NK-92 (cell line): ENCODE results near the gene PLEKHG4.
A peak's percentile ranks its signal among the peaks of the same experiment; 100 is the strongest.

ENCODE experiments used
- DNase-seq: peaks from one replicate; lab custom pipeline; 2025; ENCODE audit not compliant: unreplicated experiment; lab: John Stamatoyannopoulos, UW

The PLEKHG4 gene

DNA sequence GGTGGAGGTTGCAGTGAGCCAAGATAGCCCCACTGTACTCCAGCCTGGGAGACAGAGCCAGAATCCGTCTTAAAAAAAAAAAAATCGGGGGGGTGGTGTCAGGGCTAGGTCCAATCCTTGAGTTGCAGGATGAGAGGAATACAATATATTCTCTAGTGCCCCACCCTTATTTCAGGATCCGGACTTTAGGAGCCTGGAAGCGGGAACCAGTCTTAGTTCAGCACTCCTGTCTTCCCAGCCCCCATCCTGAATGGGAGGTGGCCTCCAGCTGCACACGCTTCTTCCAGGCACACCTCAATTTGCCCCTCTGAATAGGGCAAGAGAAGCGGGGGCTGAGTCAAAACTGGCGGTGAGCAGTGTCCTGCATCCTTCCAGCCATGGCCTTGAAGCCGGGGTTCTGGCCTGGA lies 33.7 kb upstream of the PLEKHG4 start:
- DNase-seq = no peak

- DNase-seq = no peak
These were observed 33.1 kb upstream of the PLEKHG4 start for GRCh38 chr16:67246081-67246755.

DNA sequence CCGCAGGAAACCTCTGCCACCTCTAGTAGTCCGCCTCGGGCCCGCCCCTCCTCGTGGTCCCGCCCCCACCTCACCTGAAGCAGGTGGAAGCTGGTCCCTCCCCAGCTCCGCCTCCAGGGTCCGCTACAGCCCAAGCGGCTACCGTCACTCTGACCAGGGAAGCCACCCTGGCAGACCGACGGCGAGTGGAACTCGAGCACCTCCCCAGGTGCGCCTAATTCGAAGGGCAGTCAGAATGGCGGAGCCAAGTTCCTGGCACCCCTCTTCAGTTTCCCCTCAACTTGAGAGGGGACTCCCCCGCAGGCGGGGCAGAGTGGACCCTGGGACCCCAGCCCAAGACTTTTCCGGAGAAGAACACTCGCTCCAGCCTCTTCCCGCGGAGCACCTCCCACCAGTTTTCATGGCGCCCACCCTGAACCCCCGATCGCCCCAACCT lies 32.6 kb upstream of the PLEKHG4 start:
- DNase-seq = no peak

DNA sequence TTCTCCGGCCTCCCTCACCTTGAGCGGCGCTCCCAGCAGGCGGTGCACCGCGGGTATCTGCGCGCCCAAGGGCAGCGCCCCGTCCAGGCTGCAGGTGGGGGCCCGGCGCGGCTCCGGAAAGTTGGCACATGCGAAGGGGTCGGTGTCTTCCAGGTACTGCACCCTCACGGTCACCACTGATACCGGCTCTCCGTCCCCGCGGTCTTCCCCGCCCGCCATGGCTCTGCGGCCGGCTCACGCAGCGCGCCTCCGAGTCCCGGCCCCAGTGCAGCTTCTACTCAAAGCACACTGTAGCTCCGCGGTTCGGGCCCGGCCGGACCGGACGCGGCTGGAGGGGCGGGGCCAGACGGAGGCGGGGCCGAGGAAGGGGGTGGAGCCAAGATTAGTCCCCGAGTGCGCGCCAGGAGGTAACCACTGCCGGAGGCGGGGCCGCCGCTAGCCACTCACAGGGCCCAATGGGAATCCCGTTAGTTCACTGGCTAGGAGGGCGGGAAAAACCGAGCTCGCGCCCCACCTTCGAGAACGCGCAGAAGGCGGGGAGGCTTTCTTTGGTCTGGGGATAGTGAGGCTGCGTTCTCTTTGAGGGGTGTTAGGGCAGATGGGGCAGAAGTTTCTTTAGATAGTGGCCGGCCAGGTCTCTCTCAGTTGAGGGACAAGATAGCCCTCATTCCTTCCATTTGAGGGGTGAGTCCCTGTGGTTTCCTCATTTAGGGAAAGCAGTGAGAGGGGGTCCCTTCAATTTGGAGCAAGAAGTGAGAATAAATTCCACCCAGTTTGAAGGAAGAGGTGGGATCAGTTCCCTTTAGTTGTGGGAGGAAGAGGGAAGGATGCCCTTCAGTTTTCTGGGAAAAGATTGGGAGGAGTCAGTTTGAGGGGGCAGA lies 31.9 kb upstream of the PLEKHG4 start, which contains the start of gene FHOD1:
TSS of gene FHOD1 (minus strand) at position 290 of the 881 bp plus-strand sequence. CDS start at position 219, 71 bp downstream.
- DNase-seq = peak; percentile 60

DNA sequence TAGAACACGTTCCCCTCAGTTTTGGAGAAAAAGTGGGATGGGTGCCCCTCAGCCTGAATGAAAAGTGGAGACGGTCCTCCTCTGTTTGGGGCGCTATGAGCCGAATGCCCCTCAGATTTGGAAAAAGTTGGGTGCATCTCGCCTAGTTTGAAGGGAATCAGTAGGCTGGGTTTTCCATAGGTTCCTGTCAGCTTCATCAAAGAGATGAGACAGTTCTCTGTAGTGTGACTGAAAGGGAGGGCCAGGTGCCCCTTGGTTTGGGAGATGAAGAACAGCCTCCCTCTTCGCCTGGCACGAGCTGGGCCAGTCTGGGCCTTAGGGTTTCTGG lies 31.3 kb upstream of the PLEKHG4 start:
- no peak for DNase-seq

GRCh38 chr16:67248401-67249177 lies 30.7 kb upstream of the PLEKHG4 start, which contains the start of gene SLC9A5:
SLC9A5 (plus strand) TSS chr16:67248979; CDS start chr16:67249015, 36 bp downstream.
- no peak for DNase-seq

DNA sequence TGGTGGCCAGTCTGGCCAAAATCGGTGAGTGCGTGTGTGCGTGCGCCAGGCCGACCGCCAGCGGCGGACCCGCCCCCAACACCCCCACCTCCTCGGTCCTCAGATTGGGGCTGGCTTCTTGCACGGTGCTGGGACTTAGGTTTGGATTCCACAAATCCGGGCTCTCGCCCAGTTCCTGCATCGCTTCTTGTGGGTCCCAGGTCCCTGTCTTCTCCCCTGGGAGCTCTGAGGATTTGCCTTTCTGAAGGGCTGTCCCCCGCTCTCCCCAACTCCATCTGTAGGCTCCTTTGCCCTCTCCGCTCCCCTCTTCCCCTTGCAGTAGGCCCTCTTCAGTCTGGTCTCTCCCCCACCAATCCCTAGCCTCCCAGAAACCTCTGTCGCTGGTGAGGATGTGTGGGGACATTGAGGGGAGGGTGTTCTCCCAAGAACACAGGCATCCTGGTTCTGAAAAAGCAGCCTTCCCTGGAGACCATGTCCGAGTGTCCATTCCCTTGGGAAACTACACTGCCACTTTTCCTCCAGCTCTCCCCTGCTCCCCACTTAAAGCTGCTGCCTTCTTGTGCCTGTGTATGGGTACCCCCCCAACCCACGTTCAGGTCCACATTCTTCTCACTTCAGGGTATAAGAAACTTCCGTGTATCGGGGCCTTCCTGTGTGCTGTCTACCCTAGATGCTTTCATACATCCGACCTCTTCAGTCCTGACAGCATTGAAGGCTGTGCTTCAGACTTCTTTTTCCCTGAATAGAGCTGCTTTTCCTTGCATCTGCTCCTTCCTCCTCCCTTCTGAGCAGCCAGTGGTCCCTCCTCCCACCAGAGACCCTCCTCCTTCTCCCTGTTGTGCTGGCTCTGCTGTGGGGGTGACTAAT lies 29.9 kb upstream of the PLEKHG4 start:
- no peak for DNase-seq

GRCh38 chr16:67250045-67250327 lies 29.3 kb upstream of the PLEKHG4 start:
- DNase-seq = no peak

DNA sequence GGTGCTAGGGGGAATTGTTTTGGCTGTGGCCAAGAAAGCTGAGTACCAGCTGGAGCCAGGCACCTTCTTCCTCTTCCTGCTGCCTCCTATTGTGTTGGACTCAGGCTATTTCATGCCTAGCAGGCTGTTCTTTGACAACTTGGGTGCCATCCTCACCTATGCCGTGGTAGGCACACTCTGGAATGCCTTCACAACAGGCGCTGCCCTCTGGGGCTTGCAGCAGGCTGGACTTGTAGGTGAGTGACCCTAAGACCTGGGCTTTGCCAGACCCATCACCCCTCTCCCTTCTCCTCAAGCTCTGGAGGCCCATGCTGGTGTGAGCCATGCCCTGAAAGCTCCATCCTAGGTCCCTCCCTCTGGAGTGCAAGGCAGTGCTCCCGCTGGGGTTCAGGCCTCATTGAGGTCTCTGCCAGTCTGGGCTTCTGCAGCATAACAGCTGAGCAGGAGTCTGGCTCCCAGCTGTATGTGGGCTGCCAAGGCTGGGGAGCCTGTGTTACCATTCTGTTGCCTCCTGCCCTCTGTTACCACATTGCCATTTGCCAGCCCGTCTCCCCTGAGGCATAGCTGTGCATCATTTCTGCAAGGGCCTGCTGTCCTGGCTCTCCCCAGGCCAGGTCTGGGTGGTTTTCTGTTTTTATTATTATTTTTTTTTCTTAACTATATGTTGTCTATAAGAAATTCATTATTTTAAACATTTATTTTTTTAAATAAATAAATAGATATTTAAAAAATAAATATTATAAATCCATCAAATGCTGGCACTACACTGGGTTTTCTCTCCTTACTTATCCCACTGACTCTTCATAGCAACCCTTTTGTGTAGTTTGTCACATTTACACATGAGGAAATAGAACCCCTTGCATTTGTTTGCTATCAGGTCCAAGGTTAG lies 26.5 kb upstream of the PLEKHG4 start:
- DNase-seq = no peak

DNA sequence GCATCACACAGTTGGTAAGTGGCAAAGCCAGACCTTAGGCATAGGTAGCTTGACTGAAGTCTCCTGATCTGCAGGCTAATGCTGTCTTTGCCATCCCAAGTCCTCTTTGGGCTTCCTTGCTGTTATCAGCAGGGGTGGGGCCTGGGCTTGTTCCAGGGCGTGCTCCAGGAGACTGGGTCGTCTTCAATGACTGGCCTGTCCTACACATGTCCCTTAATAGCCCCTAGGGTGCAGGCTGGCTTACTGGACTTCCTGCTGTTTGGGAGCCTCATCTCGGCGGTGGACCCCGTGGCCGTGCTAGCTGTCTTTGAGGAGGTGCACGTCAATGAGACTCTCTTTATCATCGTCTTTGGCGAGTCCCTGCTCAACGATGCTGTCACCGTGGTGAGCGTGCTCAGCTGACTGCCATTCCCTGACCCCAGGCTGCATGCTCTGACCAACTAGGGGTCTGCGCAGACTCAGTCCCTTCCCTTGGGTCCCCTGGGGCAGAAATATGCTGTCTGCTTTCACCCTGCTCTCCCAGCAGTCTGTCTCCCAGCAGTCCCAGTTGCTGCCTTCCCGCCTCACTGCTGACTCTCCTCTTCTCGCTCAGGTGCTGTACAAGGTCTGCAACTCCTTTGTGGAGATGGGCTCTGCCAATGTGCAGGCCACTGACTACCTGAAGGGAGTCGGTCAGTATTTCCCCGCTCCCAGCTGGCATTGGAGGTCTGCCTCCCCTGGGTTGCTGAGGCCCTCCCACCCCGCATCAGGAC lies 24.4 kb upstream of the PLEKHG4 start:
- no peak for DNase-seq

DNA sequence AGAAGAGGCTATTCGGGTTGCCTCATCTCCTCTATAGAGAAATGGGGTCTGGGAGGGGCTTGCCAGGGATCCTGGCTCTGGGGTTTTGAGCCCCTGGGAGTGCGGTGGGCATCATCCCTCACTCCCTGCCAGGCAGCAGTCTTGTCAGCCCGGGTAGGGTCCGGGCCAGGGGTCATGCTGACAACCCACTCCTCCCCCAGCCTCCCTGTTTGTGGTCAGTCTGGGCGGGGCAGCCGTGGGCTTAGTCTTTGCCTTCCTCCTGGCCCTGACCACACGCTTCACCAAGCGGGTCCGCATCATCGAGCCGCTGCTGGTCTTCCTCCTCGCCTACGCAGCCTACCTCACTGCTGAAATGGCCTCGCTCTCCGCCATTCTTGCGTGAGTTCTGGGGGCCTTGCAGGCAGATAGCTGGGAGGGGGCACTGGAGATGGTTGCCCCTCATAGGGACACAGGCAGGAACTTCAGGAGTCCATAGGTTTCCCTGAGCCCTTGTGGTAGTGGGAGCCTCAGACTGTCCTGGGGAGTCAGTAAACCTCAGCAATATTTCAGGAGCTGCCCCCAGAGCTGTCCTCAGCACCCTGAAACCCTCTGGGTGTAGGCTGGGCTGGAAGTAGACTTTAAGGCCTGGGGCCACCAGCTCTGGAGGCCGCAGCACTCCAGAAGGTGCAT lies 23.6 kb upstream of the PLEKHG4 start:
- no peak for DNase-seq

- no peak for DNase-seq
These were observed 22.6 kb upstream of the PLEKHG4 start for GRCh38 chr16:67256701-67257230.

DNA sequence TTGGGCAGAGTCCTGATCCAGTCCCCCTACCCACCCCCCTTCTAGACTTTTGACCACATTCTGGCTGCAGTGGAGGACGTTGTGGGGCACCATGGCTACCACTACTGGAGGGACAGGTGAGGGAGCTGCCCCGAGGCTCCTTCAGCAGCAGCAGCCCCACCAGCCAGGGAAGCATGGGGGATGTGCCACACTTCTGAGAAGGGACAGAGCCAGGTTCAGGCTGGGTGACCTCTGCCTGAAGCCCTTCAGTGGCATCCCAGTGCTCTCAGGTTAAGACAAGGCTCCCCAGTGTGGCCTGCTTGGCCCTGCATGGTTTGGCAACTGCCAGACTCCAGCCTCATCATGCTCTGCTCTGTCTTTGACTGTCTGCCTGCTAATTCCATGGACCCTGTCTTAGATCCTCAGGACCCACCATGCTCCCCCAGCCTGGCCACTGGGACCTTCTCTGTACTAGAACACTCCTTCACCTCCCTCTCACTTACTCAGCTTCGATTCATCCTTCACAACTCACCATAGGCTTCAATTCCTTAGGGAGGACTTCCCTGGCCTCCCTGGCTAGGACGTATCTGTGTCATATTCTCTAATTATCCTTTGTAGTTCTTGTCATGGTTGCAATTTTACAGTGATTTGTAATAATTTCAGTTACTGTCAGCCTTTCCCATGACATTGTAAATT lies 21.7 kb upstream of the PLEKHG4 start:
- DNase-seq = no peak

DNA sequence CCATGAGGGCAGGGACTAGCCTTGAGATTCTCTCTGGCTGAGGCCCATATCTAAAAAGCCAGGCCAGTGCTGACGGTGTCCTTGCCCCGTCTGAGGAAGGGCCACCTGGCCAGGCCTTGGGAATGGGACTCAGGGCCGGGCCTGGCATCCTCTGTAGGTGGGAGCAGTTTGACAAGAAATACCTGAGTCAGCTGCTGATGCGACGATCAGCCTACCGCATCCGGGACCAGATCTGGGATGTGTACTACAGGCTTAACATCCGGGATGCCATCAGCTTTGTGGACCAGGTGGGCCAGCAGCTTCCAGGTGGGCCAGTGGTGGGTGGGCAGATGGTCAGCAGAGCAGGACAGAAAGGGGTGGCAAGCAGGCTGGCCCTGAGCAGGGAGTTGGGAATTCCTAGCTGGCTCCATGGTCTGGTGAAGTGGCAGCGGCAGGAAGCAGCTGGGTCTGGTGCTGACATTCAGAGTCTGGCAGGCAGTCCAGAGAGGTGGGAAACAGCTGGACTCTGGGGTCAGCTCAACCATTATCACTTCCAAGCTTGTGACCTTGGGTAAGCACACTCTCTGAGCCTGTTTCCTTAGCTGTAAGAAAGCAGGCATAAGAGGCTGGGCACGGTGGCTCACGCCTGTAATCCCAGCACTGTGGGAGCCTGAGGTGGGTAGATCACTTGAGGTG lies 21.0 kb upstream of the PLEKHG4 start:
- no peak for DNase-seq

DNA sequence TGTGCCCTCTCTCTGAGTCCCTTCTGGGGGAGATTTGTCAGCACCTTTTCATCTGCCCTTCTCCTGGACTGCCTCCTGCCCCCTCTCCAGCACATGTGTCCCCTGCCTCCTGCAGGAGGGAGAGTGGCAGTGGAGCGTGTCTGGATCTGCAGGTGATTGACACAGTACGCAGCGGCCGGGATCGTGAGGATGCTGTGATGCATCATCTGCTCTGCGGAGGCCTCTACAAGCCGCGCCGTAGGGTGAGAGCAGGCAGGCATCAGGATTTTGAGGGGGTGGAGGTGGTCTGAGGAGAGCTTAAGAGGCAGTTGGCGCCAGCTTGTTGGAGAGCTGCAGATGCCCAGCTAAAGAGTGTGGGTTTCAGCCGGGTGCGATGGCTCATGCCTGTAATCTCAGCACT lies 19.6 kb upstream of the PLEKHG4 start:
- no peak for DNase-seq

DNA sequence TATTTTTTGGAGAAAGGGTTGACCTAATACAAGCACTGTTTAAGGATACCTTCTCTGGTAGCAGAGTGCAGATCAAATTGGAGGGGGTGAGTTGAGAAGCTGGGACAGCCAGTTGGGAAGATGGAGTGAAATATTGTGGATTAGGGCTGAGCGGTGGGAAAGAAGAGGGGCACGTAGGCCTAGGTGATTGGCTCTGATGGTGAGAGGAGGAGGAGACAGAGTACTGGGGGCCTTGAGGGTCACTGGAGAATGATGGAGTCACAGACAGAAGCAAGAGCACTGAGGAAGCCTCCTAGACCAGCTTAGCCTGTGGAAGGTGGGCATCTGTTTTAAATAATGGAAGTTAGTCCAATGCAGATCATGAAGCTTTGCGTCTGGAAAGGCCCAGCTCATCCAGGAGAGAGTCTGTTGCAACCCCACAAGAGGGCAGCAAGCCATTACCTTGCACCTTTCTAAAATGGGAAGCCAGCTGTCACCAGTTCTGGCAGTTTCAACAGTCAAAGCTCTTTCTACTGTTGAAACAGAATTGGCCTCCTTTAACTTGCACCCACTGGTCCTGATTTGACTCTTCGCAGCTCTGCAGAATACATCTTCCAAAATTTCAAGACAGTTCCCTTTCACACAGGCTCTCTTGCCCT lies 18.8 kb upstream of the PLEKHG4 start:
- no peak for DNase-seq

- no peak for DNase-seq
These were observed 16.1 kb upstream of the PLEKHG4 start for GRCh38 chr16:67263201-67263600.
